Raji (cell line): ENCODE measurements around the gene PCYT2.

ENCODE experiments used
- POLR2A ChIP-seq: IDR thresholded peaks from 2 replicates; pipeline ENCODE4 v1.6.1; 2011; ENCODE audit warnings: low read depth, low read length, control low read depth; ENCODE audit not compliant: insufficient read depth

Gene PCYT2

DNA sequence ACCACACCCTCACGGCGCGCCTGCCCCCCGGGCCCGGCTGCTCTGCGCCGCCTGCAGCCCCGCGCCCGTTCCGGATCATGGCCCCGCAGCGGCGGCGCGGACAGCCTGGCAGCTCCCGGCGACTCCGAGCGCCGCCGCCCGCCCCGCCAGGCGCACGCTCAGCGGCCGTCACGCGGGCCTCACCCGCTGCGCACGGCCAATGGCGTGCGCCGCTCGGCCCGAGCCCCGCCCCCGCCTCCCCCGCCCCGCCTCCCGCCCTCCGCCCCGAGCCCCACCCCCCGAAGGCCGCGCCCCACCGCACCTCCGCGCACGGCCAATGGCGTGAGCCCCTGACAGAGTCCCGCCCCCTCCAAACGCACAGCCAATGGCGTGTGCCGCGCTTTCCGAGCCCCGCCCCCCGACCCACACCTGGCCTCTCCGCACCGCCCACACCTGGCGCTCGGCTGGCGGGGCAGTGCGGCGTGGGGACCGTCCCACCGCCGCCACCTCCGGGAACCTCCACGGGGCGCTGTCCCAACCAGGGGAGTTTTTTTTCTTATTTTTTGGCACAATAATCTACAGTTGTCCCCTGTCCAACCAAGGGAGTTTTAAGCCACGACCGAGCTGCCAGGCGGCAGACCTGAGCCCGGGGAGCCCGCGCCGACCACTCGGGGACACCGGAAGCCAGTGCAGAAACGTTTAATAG lies at the start of gene PCYT2:
PCYT2 (minus strand) TSS at position 123 of the 685 bp plus-strand sequence; CDS start at position 79, 44 bp downstream.
- TF ChIP-seq POLR2A = peak; percentile 58

DNA sequence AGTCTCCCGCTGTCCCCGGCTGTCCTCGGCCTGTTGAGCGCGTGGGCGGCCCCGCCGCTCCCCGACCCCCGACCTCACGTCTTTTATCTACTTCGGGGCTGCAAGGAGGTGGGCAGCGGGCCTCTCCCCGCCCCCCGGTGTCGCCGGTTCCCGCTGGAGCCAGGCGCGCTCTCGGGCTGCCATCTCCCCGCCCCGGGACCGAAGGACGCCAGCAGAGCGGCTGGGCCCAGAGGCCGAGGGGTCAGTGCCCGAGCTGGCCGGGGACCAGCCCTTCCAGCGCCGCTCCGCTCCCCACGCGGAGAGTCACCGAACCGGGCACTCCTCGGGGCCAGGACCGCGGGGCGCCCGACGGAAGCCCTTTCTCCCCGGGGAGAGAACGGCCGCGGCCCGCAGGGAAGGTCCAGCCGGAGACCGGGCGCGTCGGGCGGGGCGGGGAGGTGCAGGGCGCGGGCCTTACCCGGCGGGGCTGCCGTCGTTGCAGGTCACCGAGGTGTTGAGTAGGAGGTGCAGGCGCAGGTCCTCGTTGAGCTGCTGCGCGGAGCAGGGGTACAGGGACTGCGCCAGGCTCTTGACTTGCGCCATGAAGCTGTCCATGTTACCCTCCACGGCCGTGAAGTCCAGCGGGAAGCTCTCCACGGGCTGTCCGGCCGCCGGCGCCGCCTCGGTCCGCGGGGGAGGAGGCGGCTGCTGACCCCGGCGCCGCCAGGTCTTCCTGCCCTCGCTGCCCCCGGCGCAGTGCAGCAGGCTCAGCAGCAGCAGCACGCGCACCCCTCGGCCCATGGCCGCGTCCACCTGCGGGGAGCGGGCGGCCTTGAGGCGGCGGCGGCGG lies 49.1 kb upstream of the PCYT2 start:
- TF ChIP-seq POLR2A = no peak

DNA sequence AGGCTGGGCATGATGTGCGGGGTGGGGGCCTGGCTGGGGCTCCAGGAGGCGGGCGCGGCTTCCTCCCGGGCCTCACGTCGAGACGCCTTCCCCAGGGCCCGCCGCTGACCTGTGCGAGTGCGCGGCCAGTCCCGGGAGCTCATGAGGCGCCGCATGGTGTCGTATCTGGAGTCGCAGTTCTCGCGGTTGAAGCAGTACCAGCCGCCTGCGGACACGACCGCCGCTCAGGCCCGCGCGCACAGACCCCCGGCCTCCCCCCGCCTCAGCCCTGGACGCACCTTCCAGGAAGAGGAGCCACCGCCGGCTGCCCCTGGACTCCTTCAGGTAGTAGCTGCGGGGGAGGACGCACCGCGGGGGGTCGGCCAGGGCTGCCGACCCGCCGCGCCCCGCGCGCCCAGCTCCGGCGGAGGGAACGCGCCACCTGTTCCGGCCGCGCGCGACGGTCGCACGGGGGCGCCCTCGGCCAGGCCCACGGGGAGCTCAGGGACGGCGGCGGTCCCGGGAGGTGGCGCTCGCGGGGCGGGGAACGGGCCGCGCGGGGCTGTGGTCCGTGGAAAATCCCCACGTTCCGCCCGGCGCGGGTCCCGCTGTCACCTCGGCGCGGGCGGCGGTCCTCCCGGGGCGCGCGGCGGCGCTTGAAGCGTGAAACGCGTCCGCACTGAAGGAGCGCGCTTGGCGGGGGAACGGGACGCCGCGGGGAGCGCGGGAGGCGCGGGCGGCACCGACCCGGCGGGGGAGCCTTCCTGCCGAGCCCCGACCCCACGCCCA lies 48.3 kb upstream of the PCYT2 start:
- peak; percentile 21; the same call in 1 of the 2 replicates for TF ChIP-seq POLR2A

DNA sequence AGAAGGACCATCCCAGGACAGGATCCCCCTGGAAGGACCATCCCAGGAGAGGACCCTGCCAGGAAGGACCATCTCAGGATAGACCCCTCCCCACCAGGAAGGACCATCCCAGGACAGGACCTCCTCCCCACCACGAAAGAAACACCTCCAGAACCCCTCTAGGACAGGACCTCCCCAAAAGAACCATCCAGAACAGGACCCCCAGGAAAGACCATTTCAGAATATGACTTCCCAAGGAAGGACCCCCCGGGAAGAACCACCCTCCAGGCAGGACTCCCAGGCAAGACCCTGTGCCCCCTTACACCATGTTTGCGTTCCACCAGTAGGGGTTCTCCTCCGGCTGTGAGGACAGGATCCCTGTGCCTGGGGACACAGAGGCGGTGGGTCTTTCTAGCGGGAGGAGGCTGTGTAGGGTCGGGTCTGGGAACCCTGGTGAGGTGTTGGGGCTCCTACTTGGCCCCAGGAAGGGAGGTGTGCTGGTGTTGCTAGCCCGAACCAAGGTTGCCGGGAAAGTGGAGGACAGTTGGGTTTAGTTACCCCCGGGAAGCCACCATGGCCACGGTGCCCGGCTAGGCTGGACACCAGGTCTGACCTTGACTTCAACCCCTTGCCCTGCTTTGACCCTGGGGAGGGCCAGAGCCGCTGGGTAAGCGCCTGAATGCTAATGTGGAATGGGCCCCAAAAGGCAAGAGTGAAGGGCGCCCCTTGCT lies 47.6 kb upstream of the PCYT2 start:
- no peak for TF ChIP-seq POLR2A

DNA sequence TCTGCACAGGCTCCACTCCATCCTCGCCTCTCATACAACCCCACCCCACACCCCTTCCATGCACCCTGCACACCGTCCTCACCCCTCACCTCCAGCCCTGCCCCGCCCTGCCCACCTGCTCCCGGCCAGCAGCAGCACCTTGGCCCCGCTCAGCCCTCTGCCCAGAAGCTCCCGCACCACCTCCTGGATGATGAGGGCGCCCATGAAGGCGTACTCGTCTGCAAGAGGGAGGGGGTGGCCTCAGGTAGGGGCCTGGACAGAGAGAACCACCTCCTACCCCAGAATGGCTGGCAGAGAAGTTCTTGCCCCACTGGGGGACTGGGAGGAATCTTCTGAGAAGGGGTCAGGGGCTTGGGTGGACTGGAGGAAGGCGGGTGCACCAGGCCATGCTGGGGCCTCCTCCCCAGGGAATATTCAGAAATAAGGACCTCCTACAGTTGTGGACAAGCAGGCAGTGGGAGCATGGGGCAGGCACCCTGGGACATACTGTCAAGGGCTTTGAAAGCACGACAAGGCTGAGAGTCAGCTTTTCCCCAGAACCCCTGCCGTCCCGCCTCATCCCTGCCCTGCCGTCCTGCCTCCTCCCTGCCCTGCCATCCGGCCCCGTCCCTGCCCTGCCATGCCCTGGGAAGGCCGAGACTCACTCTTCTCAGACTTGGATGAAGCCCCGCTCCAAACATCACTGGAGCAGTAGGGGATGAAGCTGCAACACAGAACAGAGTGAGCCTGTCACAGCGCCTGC lies 46.7 kb upstream of the PCYT2 start:
- no peak for TF ChIP-seq POLR2A

DNA sequence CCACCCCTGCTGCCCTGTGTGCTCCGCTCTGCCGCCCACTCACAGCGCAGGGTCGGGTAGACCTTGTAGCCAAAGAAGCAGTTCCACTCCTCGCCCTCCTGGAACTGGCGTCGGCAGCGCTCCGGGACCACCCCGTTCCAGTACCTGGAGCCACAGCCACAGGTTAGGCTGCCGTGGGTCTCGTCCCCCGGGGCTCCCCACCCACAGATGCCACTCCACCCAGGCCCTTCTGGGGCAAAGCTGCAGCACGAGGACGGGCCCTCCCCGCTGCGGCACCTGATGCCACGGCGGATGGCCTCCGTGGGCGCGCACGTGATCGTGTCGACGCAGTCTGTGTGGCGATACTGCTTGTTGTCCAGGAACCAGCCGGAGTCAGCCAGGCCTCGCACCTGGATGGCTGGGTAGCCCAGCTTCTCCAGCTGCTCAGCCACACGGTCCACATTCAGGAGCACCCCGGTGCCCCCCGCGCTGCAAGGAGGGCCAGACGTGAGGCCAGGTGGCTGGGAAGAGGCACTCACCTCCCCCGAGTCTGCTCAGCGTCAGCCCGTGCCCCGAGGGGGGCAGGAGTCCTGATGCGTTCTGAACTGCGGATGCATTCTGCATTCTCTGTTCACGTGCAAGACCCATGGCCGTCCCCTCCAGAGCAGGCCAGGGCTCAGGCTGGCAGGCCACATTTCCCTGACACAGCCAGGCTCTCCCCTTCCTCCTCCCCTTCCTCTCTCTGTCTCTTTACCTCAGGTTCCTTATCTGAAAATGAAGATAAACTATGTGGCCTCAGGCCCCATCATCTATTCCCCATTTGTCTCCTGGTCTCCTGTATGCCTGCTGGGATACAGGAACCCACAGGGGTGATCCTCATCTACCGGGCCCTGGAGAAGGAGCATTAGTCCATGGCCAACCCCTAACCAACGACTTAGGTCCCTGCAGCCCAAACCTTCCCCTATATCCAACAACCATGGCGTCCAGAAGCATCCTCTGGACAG lies 45.7 kb upstream of the PCYT2 start:
- no peak for TF ChIP-seq POLR2A

DNA sequence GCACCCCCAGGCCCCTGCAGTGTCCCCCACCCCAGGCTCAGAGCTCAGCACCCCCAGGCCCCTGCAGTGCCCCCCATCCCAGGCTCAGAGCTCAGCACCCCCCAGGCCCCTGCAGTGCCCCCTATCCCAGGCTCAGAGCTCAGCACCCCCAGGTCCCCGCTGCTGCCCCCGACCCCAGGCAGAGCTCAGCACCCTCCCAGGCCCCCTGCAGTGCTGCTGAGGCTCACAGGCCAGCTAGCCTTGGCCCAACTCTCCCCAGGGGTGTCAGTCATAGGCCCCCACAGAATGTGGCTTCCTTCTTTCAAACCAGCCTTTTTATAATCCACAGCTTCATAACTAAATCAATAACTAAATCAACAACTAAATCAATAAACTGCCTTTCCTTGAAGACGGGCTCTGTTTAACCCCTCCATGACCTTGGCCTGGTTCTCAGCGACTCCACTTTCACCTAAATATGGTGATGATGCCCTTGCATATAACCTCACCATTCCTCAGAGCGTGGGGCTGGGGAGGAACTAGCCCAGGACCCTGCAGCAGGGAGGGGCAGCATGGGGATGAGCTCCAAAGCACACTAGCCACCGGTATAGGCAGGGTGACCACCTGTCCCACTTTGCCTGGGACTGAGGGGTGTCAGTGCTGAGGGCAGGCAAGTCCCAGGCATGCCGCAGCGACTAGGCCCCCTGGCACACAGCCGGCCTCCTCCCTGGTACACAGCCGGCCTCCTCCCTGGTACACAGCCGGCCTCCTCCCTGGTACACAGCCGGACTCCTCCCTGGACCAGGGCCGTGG lies 44.8 kb upstream of the PCYT2 start:
- TF ChIP-seq POLR2A = no peak

DNA sequence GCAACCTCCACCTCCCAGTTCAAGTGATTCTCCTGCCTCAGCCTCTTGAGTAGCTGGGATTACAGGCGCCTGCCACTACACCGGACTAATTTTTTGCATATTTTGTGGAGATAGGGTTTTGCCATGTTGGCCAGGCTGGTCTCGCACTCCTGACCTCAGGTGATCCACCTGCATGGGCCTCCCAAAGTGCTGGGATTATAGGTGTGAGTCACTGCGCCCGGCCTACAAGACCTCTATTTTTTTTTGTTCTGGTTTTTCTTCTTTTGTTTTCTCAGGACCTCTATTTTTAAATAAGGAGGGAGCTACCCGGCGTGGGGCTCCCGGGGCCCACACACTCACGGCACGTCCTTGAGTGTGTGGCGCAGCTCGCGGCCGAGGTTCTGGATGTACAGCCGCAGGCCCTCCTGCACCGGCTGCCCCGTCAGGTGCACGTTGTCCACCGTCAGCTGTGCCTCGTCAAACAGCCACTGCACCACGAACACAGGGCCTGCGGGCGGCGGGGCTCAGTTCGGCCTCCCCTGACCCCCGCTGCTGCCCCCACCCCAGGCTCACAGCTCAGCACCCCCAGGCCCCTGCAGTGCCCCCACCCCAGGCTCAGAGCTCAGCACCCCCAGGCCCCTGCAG lies 44.0 kb upstream of the PCYT2 start:
- no peak for TF ChIP-seq POLR2A

DNA sequence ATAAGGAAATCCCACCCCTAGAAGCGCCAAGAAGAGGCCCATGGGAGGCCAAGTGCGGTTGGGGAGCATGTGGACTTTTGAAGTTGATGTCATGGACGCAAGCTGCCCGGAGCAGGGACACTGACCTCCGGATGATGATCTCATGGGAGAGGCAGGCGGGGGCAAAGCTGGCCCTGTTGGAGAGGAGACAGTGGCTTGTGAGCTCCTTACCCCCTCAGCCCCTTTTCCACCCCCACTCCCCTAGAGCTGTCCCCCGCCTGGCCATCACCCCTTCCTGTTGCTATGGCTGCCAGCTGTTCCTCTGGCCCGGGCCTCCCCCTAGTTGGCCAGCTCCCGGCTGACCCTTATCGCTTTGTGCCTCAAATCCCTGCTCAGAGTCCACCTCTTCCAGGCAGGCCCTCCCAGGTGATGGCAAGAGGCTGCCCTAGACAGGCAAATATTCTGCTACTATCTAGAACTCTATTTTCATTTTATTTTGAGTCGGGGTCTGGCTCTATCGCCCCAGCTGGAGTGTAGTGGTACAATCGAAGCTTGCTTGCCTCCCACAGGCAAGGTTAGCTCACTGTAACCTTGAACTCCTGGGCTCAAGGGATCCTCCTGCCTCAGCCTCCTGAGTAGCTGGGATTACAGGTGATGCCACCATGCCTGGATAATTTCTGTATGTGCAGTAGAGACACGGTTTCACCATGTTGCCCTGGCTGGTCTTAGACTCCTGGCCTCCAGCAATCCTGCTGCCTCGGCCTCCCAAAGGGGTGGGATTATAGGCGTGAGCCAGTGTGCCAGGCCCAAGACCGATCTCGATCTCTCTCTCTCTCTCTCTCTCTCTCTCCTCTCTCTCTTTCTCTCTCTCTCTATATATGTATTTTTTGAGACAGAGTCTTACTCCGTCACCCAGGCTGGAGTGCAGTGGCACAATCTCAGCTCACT lies 43.2 kb upstream of the PCYT2 start:
- TF ChIP-seq POLR2A = no peak

DNA sequence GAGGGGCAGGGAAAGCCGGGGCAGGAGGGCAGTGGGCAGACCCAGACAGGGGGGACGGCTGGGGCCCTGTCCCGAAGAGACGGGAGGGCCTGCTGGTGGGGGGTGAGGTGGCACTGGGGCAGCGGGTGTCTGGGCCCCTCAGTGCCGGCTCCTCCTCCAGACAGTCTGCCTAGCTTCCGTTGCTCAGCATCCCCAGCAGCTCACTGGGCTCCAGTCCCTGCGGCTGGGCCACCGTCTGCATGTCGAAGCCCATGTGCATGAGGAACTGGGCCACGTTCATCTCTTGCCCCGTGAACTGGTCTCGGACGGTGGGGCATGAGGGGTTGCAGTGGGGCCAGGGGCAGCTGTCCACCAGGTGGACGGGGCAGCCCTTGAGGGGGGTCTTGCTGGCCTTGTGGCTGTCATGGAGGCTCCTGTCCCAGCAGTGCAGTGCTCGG lies 41.6 kb upstream of the PCYT2 start:
- no peak for TF ChIP-seq POLR2A
